DND-41 (cell line): ENCODE data around the gene SMG7.

Source experiments
- EZH2 ChIP-seq: IDR thresholded peaks from 3 replicates; pipeline ENCODE4 v1.6.1; 2012; ENCODE audit warnings: borderline replicate concordance, low read depth, mild to moderate bottlenecking, moderate library complexity, low read length, inconsistent platforms; ENCODE audit not compliant: severe bottlenecking
- TF ChIP-seq, protein P1 (sequence below): IDR thresholded peaks from 2 replicates; pipeline ENCODE4 v1.5.1; 2012; ENCODE audit warnings: borderline replicate concordance, low read length, moderate library complexity, mild to moderate bottlenecking; ENCODE audit not compliant: poor library complexity, severe bottlenecking; ENCODE audit errors: extremely low read depth

DNA sequence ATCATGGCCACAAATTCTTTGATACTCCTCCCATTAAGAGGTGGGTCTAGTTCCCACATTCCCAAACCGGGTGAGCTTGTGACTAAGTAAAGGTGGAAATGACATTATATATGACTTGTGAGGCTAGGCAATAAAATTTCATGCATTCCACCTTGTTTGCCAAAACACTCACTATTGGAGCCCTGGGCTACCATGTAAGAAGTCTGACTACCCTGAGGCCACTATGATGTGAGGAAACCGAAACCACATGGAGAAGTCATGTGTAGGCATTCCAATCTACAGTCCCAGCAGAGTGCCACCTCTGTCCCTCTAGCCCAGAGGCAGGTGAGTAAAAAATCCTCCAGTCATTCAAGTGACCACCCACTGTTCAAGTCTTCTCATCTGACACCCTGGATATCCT lies 17.9 kb upstream of the SMG7 start:
- TF ChIP-seq, protein P1, sequence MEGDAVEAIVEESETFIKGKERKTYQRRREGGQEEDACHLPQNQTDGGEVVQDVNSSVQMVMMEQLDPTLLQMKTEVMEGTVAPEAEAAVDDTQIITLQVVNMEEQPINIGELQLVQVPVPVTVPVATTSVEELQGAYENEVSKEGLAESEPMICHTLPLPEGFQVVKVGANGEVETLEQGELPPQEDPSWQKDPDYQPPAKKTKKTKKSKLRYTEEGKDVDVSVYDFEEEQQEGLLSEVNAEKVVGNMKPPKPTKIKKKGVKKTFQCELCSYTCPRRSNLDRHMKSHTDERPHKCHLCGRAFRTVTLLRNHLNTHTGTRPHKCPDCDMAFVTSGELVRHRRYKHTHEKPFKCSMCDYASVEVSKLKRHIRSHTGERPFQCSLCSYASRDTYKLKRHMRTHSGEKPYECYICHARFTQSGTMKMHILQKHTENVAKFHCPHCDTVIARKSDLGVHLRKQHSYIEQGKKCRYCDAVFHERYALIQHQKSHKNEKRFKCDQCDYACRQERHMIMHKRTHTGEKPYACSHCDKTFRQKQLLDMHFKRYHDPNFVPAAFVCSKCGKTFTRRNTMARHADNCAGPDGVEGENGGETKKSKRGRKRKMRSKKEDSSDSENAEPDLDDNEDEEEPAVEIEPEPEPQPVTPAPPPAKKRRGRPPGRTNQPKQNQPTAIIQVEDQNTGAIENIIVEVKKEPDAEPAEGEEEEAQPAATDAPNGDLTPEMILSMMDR = no peak
- no peak for TF ChIP-seq EZH2
